Hepatocyte (in vitro differentiated cells): ENCODE measurements around the gene CMIP. TPM values are rescaled to one million over a fixed set of nuclear protein-coding genes. Genes with fewer than 3 reads are reported as not detected.

Source experiments
- DNase-seq: peaks from one replicate; pipeline ENCODE4 v3.0.0-alpha.2; 2016; ENCODE audit warnings: low spot score
- H2AFZ ChIP-seq: fragments of 200-600 bp; sonication (generic); 2 replicates; pipeline ENCODE4 v1.6.0; 2016; ENCODE audit warnings: antibody characterized with exemption, mild to moderate bottlenecking
- H3K27ac ChIP-seq: fragments of 200-600 bp; sonication (generic); 2 replicates; pipeline ENCODE4 v1.5.1; 2016; ENCODE audit warnings: mild to moderate bottlenecking
- H3K27me3 ChIP-seq: fragments of 200-600 bp; sonication (generic); 2 replicates; pipeline ENCODE4 v1.6.1; 2016
- H3K36me3 ChIP-seq: fragments of 200-600 bp; sonication (generic); replicated peaks from 2 replicates; pipeline ENCODE4 v1.5.1; 2016; ENCODE audit warnings: low read depth; ENCODE audit not compliant: insufficient read depth
- H3K4me1 ChIP-seq: fragments of 200-600 bp; sonication (generic); 2 replicates; pipeline ENCODE4 v1.5.1; 2016; ENCODE audit warnings: mild to moderate bottlenecking, moderate library complexity; ENCODE audit not compliant: insufficient read depth
- H3K4me2 ChIP-seq: fragments of 200-600 bp; sonication (generic); 2 replicates; pipeline ENCODE4 v1.6.0; 2016
- H3K4me3 ChIP-seq: fragments of 200-600 bp; sonication (generic); 2 replicates; pipeline ENCODE4 v1.5.1; 2016; ENCODE audit warnings: mild to moderate bottlenecking
- H3K79me2 ChIP-seq: fragments of 200-600 bp; sonication (generic); 2 replicates; pipeline ENCODE4 v1.6.0; 2017; ENCODE audit warnings: mild to moderate bottlenecking
- H3K9me2 ChIP-seq: fragments of 200-600 bp; sonication (generic); replicated peaks from 2 replicates; pipeline ENCODE4 v1.6.0; 2017; ENCODE audit warnings: mild to moderate bottlenecking; ENCODE audit not compliant: insufficient read depth
- H3K9me3 ChIP-seq: fragments of 200-600 bp; sonication (generic); 2 replicates; pipeline ENCODE4 v1.5.1; 2016; ENCODE audit warnings: low read depth, mild to moderate bottlenecking
- H4K20me1 ChIP-seq: fragments of 200-600 bp; sonication (generic); 2 replicates; pipeline ENCODE4 v1.6.0; 2016; ENCODE audit warnings: mild to moderate bottlenecking; ENCODE audit not compliant: insufficient read depth, poor library complexity, severe bottlenecking
- CTCF ChIP-seq: fragments of 200-600 bp; sonication (generic); IDR thresholded peaks from 2 replicates; pipeline ENCODE4 v1.5.1; 2016; ENCODE audit warnings: antibody characterized with exemption, mild to moderate bottlenecking; ENCODE audit not compliant: poor library complexity
- EZH2 ChIP-seq: fragments of 200-600 bp; sonication (generic); IDR thresholded peaks from 2 replicates; pipeline ENCODE4 v1.6.1; 2016; ENCODE audit warnings: antibody characterized with exemption, mild to moderate bottlenecking, borderline replicate concordance
- EZH2phosphoT487 ChIP-seq: fragments of 200-600 bp; sonication (generic); IDR thresholded peaks from one replicate; pipeline ENCODE4 v1.6.1; 2018; ENCODE audit warnings: antibody characterized with exemption, mild to moderate bottlenecking, low read depth, moderate library complexity; ENCODE audit not compliant: unreplicated experiment, severe bottlenecking
- WGBS: methylation state at CpG from one replicate; pipeline ENCODE4 v1.1.6; 2016; ENCODE audit warnings: low lambda C conversion rate; ENCODE audit errors: missing lambda C conversion rate; 5-methylcytosine and 5-hydroxymethylcytosine counted together
- polyA plus RNA-seq: library from polyadenylated mRNA; unstranded; fragments of >200 nt; fragmentation: Nextera tagmentation; extraction: Ambion mirVana; gene quantifications from 2 replicates; pipeline ENCODE4 v1.2.1, GENCODE V29; 2016
- total RNA-seq: library from RNA; depleted of rRNA; stranded (reverse); fragments of >200 nt; gene quantifications from 2 replicates; pipeline ENCODE4 v1.2.3, GENCODE V29; 2014

Gene CMIP
- total and polyA plus RNA-seq, 2 experiments from 2014 or later: 5.8 to 17.8 TPM

DNA sequence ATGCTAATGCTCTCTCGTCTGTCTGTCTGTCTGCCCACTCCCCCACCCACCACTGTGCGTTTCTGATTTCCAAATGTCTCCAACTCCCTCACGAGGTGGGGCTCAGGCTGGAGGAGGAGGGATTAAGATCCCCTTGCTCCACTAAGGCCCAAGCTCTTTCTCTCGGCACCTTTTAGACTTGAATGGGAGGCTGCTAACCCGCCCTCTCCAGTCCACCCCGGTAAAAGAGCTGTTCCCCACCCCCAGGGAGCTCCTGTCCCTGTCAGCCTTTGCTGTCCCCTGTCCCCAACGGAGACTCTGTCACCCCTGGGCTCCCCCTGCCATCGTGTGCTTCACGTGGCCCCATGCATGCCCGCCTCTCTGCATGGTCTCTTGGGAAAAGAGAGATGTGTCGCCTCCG is 266.0 kb downstream of the CMIP start:
- no peaks in the 10 kb centered on the region for H4K20me1 ChIP-seq
- no peak overlapping the region for H3K4me3 ChIP-seq
- H2AFZ ChIP-seq: no peak overlapping the region
- no peaks in the 10 kb centered on the region for H3K79me2 ChIP-seq
- H3K4me2 ChIP-seq: no peak overlapping the region
- no peaks in the 10 kb centered on the region for H3K36me3 ChIP-seq
- no peak for DNase-seq
- no peaks in the 10 kb centered on the region for H3K9me2 ChIP-seq
- peaks cover 5% of the 10 kb centered on the region for H3K4me1 ChIP-seq
- H3K27ac ChIP-seq: no peak overlapping the region
- WGBS: 78% methylated on average over 5 of the region's 12 CpGs
- TF ChIP-seq EZH2phosphoT487 (no peak), EZH2 (no peak), CTCF (no peak)
- no peaks in the 10 kb centered on the region for H3K9me3 ChIP-seq
- H3K27me3 ChIP-seq: no peaks in the 10 kb centered on the region

DNA sequence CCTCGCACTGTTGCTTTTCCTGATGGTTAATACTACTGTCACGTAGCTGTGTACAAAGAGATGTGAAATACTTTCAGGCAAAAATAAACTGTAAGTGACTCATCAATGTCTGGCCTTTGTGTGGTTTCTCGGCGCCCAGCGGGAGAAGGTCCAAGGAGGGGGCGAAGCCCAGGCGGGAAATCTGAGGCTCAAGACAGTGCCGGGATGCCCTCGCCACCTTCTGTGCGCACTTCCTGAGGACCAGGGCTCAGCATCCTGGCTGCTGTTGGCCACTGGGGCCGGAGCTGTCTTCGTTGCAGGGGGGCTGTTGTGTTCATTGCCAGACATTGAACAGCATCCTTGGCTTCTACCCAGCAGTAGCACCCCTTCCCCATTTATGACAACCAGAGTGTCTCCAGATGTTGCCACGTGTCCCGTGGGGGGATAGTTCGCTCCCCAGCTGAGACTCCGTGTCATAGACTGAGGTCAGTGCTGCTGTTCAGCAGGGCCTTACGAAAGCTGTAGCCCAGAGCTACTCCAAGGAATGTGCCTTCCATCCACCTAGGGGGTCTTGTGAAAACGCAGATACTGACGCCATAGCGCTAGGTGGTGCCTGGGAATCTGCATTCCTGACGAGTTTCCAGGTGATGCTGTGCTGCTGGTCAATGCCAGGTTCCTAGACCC is 267.2 kb downstream of the CMIP start:
- no peak overlapping the region for H3K4me3 ChIP-seq
- no peak overlapping the region for H2AFZ ChIP-seq
- no peaks in the 10 kb centered on the region for H3K9me3 ChIP-seq
- 58% methylated on average over 21 of the region's 21 CpGs for WGBS
- no peaks in the 10 kb centered on the region for H4K20me1 ChIP-seq
- H3K27ac ChIP-seq: peak overlapping the region; percentile 27
- H3K4me2 ChIP-seq: no peak overlapping the region
- TF ChIP-seq EZH2phosphoT487 (no peak), CTCF (no peak), EZH2 (no peak)
- no peaks in the 10 kb centered on the region for H3K27me3 ChIP-seq
- H3K9me2 ChIP-seq: no peaks in the 10 kb centered on the region
- no peaks in the 10 kb centered on the region for H3K79me2 ChIP-seq
- no peaks in the 10 kb centered on the region for H3K36me3 ChIP-seq
- DNase-seq: peak; percentile 73
- H3K4me1 ChIP-seq: peaks cover 13% of the 10 kb centered on the region

DNA sequence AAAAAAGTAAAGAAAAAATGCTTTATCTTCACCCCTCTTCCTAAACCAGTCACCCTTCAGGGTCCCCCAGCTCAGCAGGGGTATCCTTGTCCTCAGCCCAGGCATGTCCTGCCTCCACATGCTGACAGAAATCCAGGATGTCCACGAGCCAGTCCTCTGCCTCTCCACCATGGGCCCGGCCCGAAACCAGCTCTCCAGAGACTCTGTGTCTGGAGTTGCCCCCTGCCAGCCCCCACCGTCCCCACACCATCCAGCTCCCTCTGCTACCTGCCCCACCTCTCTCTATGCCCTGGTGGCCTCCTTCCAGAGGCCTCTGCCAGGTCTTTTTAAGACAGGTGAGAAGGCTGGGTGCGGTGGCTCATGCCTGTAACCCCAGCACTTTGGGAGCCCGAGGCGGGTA is 268.1 kb downstream of the CMIP start:
- Histone ChIP-seq H4K20me1 (no peaks in the 10 kb centered on the region), H3K36me3 (no peaks in the 10 kb centered on the region), H3K27ac (no peak overlapping the region), H3K27me3 (no peaks in the 10 kb centered on the region), H3K4me3 (no peak overlapping the region), H3K79me2 (no peaks in the 10 kb centered on the region), H3K9me2 (no peaks in the 10 kb centered on the region), H3K4me2 (no peak overlapping the region), H3K4me1 (peaks cover 13% of the 10 kb centered on the region), H3K9me3 (no peaks in the 10 kb centered on the region), H2AFZ (no peak overlapping the region)
- no peak for DNase-seq
- TF ChIP-seq EZH2phosphoT487: no peak
- no peak for TF ChIP-seq EZH2
- no peak for TF ChIP-seq CTCF
- 90% methylated on average over 7 of the region's 7 CpGs for WGBS
